HL-60 (cell line): ENCODE measurements around the gene CCSER2.

ENCODE experiments used
- DNase-seq, 2 experiments: peaks; one replicate each; pipeline ENCODE4 v3.0.0-alpha.2; 2010 to 2020; ENCODE audit warnings: low read depth in 1 of 2, low spot score in 1 of 2
- H3K27ac ChIP-seq: fragments of 250-450 bp; sonication (Bioruptor Pico); replicated peaks from 2 replicates; pipeline ENCODE4 v1.5.1; 2020; ENCODE audit warnings: mild to moderate bottlenecking, moderate library complexity
- H3K27me3 ChIP-seq: fragments of 250-450 bp; sonication (Bioruptor Pico); 2 replicates; pipeline ENCODE4 v1.5.1; 2021; ENCODE audit warnings: mild to moderate bottlenecking, moderate library complexity; ENCODE audit not compliant: insufficient read depth, poor library complexity, severe bottlenecking
- H3K4me3 ChIP-seq: replicated peaks from 2 replicates; pipeline ENCODE4 v1.5.1; 2011; ENCODE audit warnings: mild to moderate bottlenecking, control low read depth, low read length; ENCODE audit not compliant: insufficient read depth
- CTCF ChIP-seq: IDR thresholded peaks from one replicate; pipeline ENCODE4 v1.5.1; 2011; ENCODE audit warnings: low read length, control low read depth, inconsistent platforms; ENCODE audit not compliant: insufficient read depth
- GABPA ChIP-seq: IDR thresholded peaks from 2 replicates; pipeline ENCODE4 v1.6.1; 2012; ENCODE audit warnings: low read depth
- POLR2AphosphoS5 ChIP-seq: IDR thresholded peaks from 2 replicates; pipeline ENCODE4 v1.6.1; 2012; ENCODE audit warnings: low read depth
- REST ChIP-seq: IDR thresholded peaks from 2 replicates; pipeline ENCODE4 v1.6.1; 2012; ENCODE audit warnings: low read depth; ENCODE audit not compliant: insufficient replicate concordance
- SPI1 ChIP-seq: IDR thresholded peaks from 2 replicates; pipeline ENCODE4 v1.6.1; 2012; ENCODE audit warnings: low read depth, mild to moderate bottlenecking, borderline replicate concordance

The CCSER2 gene

DNA sequence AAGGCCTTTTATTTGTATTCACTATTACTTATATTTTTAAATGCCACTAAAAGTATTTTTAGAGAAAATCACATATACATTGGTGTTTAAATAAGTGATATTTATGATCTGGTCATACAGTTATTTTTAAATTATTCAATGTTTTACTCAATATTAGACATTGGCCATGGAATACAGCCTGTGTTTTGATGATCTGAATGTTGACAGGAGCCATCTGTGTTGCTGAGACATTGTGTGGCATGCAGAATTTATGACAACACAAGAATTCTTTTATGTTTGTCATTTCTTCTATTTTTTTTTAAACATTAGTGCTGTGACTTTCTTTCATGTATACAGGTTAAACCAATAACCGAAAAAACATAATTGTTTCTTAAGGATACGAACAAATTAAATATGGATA is 156.2 kb downstream of the CCSER2 start:
- TF ChIP-seq POLR2AphosphoS5 (no peak), SPI1 (no peak), CTCF (no peak), REST (no peak), GABPA (no peak)
- DNase-seq = no peak
- Histone ChIP-seq H3K27me3 (no peaks in the 10 kb centered on the region), H3K4me3 (no peak overlapping the region), H3K27ac (no peak overlapping the region)

DNA sequence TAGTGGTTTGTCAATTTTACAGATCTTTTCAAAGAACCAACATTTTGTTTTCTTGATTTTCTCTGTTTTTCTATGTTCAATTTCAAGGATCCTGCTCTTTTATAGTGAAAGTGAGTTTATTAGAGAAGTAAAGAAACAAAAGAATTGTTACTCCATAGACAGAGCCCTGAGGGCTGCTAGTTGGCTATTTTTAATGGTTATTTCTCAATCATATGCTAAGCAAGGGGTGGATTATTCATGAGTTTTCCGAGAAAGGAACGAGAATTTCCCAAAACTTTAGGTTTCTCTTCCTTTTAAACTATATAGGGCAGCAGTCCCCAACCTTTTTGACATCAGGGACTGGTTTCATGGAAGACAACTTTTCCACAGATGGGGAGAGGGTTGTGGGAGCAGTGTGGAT is 165.0 kb downstream of the CCSER2 start:
- no peak overlapping the region for H3K4me3 ChIP-seq
- no peak overlapping the region for H3K27ac ChIP-seq
- TF ChIP-seq POLR2AphosphoS5 (no peak), SPI1 (no peak), CTCF (no peak)
- H3K27me3 ChIP-seq = no peaks in the 10 kb centered on the region
- no peak for DNase-seq

- no peak for TF ChIP-seq POLR2AphosphoS5
- TF ChIP-seq SPI1 = no peak
- TF ChIP-seq GABPA = no peak
- TF ChIP-seq CTCF = no peak
- no peak for TF ChIP-seq REST
- no peak overlapping the region for H3K4me3 ChIP-seq
- no peaks in the 10 kb centered on the region for H3K27me3 ChIP-seq
- DNase-seq = no peak
- no peak overlapping the region for H3K27ac ChIP-seq
Measured at GRCh38 chr10:84493951-84494848, 165.8 kb downstream of the CCSER2 start.

- Histone ChIP-seq H3K27ac (no peak overlapping the region), H3K27me3 (no peaks in the 10 kb centered on the region), H3K4me3 (no peak overlapping the region)
- DNase-seq = no peak
- TF ChIP-seq REST = no peak
- TF ChIP-seq POLR2AphosphoS5 = no peak
- TF ChIP-seq CTCF = no peak
- no peak for TF ChIP-seq SPI1
- TF ChIP-seq GABPA = no peak
Measured at GRCh38 chr10:84494849-84495180, 166.4 kb downstream of the CCSER2 start.
